Keratinocyte (primary cell): ENCODE data around the gene ABHD10. TPM values are rescaled to one million over a fixed set of nuclear protein-coding genes. Genes with fewer than 3 reads are reported as not detected.

ENCODE experiments used
- DNase-seq: peaks from one replicate; pipeline ENCODE4 v3.0.0-alpha.2; 2011; ENCODE audit warnings: low read depth, missing footprints, low spot score
- FAIRE-seq: peaks from 2 replicates; lab custom pipeline; 2011; peaks lifted over from hg19 to GRCh38; lab: Jason Lieb, UNC
- H2AFZ ChIP-seq: 2 replicates; pipeline ENCODE4 v1.6.0; 2012; ENCODE audit warnings: low read length, control low read depth, inconsistent platforms; ENCODE audit not compliant: control insufficient read depth
- H3K27ac ChIP-seq: 2 replicates; pipeline ENCODE4 v1.5.1; 2011; ENCODE audit warnings: low read length; ENCODE audit not compliant: control insufficient read depth, insufficient read depth
- H3K27me3 ChIP-seq: 3 replicates; pipeline ENCODE4 v1.6.0; 2011; ENCODE audit warnings: low read length; ENCODE audit not compliant: control insufficient read depth, insufficient read depth; ENCODE audit errors: extremely low read depth
- H3K36me3 ChIP-seq, 2 experiments: 2 replicates in 1 of 2; 3 replicates in 1 of 2; pipeline ENCODE4 v1.5.1; 2011; ENCODE audit warnings: low read length in 2 of 2, mild to moderate bottlenecking in 1 of 2; ENCODE audit not compliant: control insufficient read depth in 2 of 2, insufficient read depth in 2 of 2; ENCODE audit errors: extremely low read depth in 1 of 2
- H3K4me1 ChIP-seq: 3 replicates; pipeline ENCODE4 v1.5.1; 2011; ENCODE audit warnings: low read length; ENCODE audit not compliant: control insufficient read depth, insufficient read depth; ENCODE audit errors: extremely low read depth
- H3K4me2 ChIP-seq: 3 replicates; pipeline ENCODE4 v1.6.0; 2011; ENCODE audit warnings: low read depth, low read length; ENCODE audit not compliant: control insufficient read depth, insufficient read depth; ENCODE audit errors: extremely low read depth
- H3K4me3 ChIP-seq, 3 experiments: fragments of 200-600 bp in 1 of 3; sonication (generic) in 1 of 3; 2 replicates in 2 of 3; 3 replicates in 1 of 3; pipeline ENCODE4 v1.5.1; 2011 to 2016; ENCODE audit warnings: low read length in 3 of 3, mild to moderate bottlenecking in 3 of 3, control low read depth in 2 of 3, inconsistent platforms in 1 of 3, low read depth in 1 of 3, mixed read lengths in 1 of 3, mixed run types in 1 of 3, moderate library complexity in 1 of 3; ENCODE audit not compliant: control insufficient read depth in 2 of 3, insufficient read depth in 2 of 3; ENCODE audit errors: extremely low read depth in 1 of 3
- H3K79me2 ChIP-seq: 2 replicates; pipeline ENCODE4 v1.6.0; 2012; ENCODE audit warnings: low read length; ENCODE audit not compliant: control insufficient read depth, insufficient read depth
- H3K9ac ChIP-seq: 3 replicates; pipeline ENCODE4 v1.6.0; 2011; ENCODE audit warnings: low read length; ENCODE audit not compliant: control insufficient read depth, insufficient read depth; ENCODE audit errors: extremely low read depth
- H3K9me1 ChIP-seq: 3 replicates; pipeline ENCODE4 v1.6.0; 2011; ENCODE audit warnings: low read length; ENCODE audit not compliant: control insufficient read depth, insufficient read depth; ENCODE audit errors: extremely low read depth
- H3K9me3 ChIP-seq: 2 replicates; pipeline ENCODE4 v1.5.1; 2012; ENCODE audit warnings: low read depth, low read length; ENCODE audit not compliant: control insufficient read depth
- H4K20me1 ChIP-seq: 3 replicates; pipeline ENCODE4 v1.6.0; 2011; ENCODE audit warnings: low read length; ENCODE audit not compliant: control insufficient read depth, insufficient read depth; ENCODE audit errors: extremely low read depth
- CTCF ChIP-seq, 3 experiments: IDR thresholded peaks in 1 of 3; conservative IDR thresholded peaks in 1 of 3; optimal IDR thresholded peaks in 1 of 3; 2 replicates in 2 of 3; 3 replicates in 1 of 3; pipeline versions ENCODE3 to v1.5.1; 2011; ENCODE audit warnings: low read length in 3 of 3, mild to moderate bottlenecking in 3 of 3, moderate library complexity in 2 of 3, control low read depth in 1 of 3, inconsistent platforms in 1 of 3; ENCODE audit not compliant: insufficient read depth in 2 of 3; ENCODE audit errors: extremely low read depth in 1 of 3
- EZH2 ChIP-seq: IDR thresholded peaks from one replicate; pipeline ENCODE4 v1.6.1; 2012; ENCODE audit warnings: inconsistent platforms, mild to moderate bottlenecking, low read length, moderate library complexity
- dilution Hi-C: fragments of 300-500 bp; cut with MboI; formaldehyde crosslinking; loops from one replicate; pipeline ENCODE4 v1.7.0; 2020; ENCODE audit warnings: low sequenced_read_pairs; ENCODE audit not compliant: extremely low pct_ligation_motif_present
- polyA plus RNA-seq, 5 experiments: library from polyadenylated mRNA; depleted of rRNA in 3 of 5; stranded (reverse) in 3 of 5; stranded (forward) in 1 of 5; unstranded in 1 of 5; fragments of >200 nt; gene quantifications; 1 replicate in 1 of 5; 2 replicates in 3 of 5; 3 replicates in 1 of 5; pipeline versions ENCODE4 v1.2.1 to v1.2.3, GENCODE V29; 2011 to 2012; ENCODE audit warnings: missing spikeins in 2 of 5, low read depth in 1 of 5, low replicate concordance in 1 of 5

ABHD10 gene
- polyA plus RNA-seq, 1 donor (not counting 4 experiments of a cell fraction or from before 2014, with no cell fraction given) = 22.2 TPM

- Histone ChIP-seq H2AFZ (no peak overlapping the region), H3K4me1 (no peaks in the 10 kb centered on the region), H3K27me3 (no peaks in the 10 kb centered on the region), H3K27ac (no peak overlapping the region), H4K20me1 (no peaks in the 10 kb centered on the region), H3K4me3 (no peak overlapping the region), H3K9me3 (no peaks in the 10 kb centered on the region), H3K9me1 (no peaks in the 10 kb centered on the region), H3K9ac (no peak overlapping the region), H3K36me3 (peaks cover 0 to 6% of the 10 kb centered on the region in 2 experiments), H3K4me2 (no peak overlapping the region), H3K79me2 (no peaks in the 10 kb centered on the region)
- FAIRE-seq (no peak), DNase-seq (no peak)
- dilution Hi-C loops = no loop called here
- TF ChIP-seq EZH2 (no peak), CTCF (optimal IDR thresholded peaks at IDR 0.05 in 1 of 3, IDR thresholded peaks at IDR 0.05 in 1 of 3, conservative IDR thresholded peaks at IDR 0.05 in 1 of 3; ENCODE audit: extremely low read depth in 1 of 3, insufficient read depth in 2 of 3, low read length in 3 of 3) (no peak)
Observed at GRCh38 chr3:111993038-111993437, 14.2 kb downstream of the ABHD10 start.

- peak within 1 kb of the TSS; percentile 22 for H3K27ac ChIP-seq
Observed at GRCh38 chr3:111998636-111999483, 20.0 kb downstream of the ABHD10 start, which contains the start of gene TAGLN3. Gene TAGLN3 (plus strand): TSS chr3:111998922. CDS start chr3:111999423, 501 bp downstream.

More at GRCh38 chr3:111998636-111999483, 20.0 kb downstream of the ABHD10 start, which contains the start of gene TAGLN3:
- Histone ChIP-seq H3K4me2 (peak within 1 kb of the TSS; percentile 77), H4K20me1 (no peaks in the 10 kb centered on the region), H3K4me1 (peaks cover 49% of the 10 kb centered on the region), H2AFZ (peak within 1 kb of the TSS; percentile 95), H3K9ac (peak within 1 kb of the TSS; percentile 65), H3K79me2 (peaks cover 2% of the 10 kb centered on the region), H3K4me3 (peak within 1 kb of the TSS; percentile 46 to 73 (median 65)), H3K9me3 (no peaks in the 10 kb centered on the region), H3K36me3 (no peaks in the 10 kb centered on the region), H3K9me1 (no peaks in the 10 kb centered on the region), H3K27me3 (no peaks in the 10 kb centered on the region)
- FAIRE-seq = peak; percentile 43
- dilution Hi-C loops = no loop called here
- DNase-seq = no peak
- TF ChIP-seq CTCF (optimal IDR thresholded peaks at IDR 0.05 in 1 of 3, IDR thresholded peaks at IDR 0.05 in 1 of 3, conservative IDR thresholded peaks at IDR 0.05 in 1 of 3; ENCODE audit: extremely low read depth in 1 of 3, insufficient read depth in 2 of 3, low read length in 3 of 3) = no peak
- TF ChIP-seq EZH2 = no peak
